ENCODE measurements around the gene OR5AU1.

DNA sequence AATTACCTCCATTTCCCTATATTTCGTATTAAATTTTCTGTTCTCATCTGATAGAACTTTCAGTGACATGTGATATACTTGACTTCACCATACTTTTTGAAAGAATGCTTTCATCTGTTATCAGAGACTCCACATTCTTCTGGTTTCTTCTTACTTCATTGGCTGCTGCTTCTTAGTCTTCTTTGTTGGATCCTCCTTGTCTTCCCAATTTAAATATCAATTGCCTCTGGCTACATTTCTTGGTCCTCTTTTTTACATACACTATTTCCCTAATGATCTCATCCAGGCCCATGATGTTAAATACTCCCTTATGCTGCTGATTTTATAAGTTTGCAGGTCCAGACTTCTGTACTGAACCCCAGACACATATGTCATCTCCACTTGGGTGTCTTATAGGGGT lies 22.0 kb downstream of the OR5AU1 start:
- TF ChIP-seq CTCF (conservative IDR thresholded peaks at IDR 0.05; ENCODE audit: low read depth, low read length): no peak
- TF ChIP-seq EZH2phosphoT487 (IDR thresholded peaks at IDR 0.05; ENCODE audit: borderline replicate concordance, low read length): no peak
- no peak for TF ChIP-seq EZH2 (IDR thresholded peaks at IDR 0.05; ENCODE audit: low read length, unreplicated experiment)

Data from PC-3 (cell line).